Measurements from ENCODE around the gene KCNJ16.

The KCNJ16 gene

GRCh38 chr17:70171159-70171558 is 96.1 kb downstream of the KCNJ16 start:
- no peak for DNase-seq (ENCODE audit: low spot score)

- no peak for DNase-seq (ENCODE audit: low spot score)
Observed at GRCh38 chr17:70172449-70172848, 97.4 kb downstream of the KCNJ16 start.

DNA sequence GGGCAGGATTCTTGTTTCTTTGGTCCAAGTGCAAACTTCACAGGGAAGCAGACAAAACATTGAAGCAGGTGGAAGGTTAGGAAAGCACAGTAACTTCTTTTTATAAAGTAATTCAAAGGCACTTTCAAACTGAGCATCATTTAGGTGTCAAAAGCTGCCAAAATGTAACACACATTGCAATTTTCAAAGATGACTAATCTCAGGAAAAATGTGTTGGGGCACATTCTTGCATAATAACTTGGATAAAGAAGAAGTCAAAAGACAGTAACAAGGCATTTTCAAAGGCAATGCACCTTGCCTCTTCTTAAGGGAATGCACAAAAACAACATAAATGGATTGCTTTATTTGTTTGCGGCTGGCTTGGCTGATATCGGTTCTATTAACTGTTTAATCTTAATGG is 97.9 kb downstream of the KCNJ16 start:
- DNase-seq (ENCODE audit: low spot score), result no peak

- DNase-seq (ENCODE audit: low spot score), result no peak
Observed at GRCh38 chr17:70173681-70174080, 98.7 kb downstream of the KCNJ16 start.

- no peak for DNase-seq (ENCODE audit: low spot score)
Observed at GRCh38 chr17:70181376-70181775, 106.4 kb downstream of the KCNJ16 start.

GRCh38 chr17:70181866-70182265 is 106.8 kb downstream of the KCNJ16 start:
- DNase-seq (ENCODE audit: low spot score), result no peak

DNA sequence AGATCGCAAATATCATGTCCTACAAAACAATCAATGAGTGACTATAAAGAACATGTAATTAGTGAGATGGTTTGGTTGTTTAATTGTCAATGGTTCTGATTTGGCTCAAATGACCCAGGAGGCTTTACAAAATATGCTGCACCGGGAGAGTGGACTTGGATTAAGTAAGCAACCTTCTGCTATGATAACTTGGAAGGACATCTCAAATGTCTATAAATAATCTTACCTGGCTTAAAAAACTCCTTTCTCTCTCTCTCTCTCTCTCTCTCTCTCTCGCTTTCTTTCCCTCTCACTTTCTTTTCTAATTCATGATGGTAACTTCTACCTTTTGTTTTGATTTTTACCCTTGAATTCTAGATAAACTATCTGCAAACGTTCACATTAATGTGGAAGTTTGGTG is 108.5 kb downstream of the KCNJ16 start:
- no peak for DNase-seq (ENCODE audit: low spot score)

GRCh38 chr17:70184207-70184606 is 109.2 kb downstream of the KCNJ16 start:
- DNase-seq (ENCODE audit: low spot score), result no peak

- no peak for DNase-seq (ENCODE audit: low spot score)
Observed at GRCh38 chr17:70184770-70185169, 109.7 kb downstream of the KCNJ16 start.

Data from hematopoietic multipotent progenitor cell treated with erythropoietin and hydrocortisone succinate and interleukin-3 and kit ligand, for 17 days (in vitro differentiated cells).